ENCODE measurements around the gene PVR. TPM values are rescaled to one million over a fixed set of nuclear protein-coding genes. Genes with fewer than 3 reads are reported as not detected.

Gene PVR
- total and polyA plus RNA-seq, 8 donors, result 9.3 to 28.8 (median 18.7) TPM

- ATAC-seq (peak; percentile 62 to 78 (median 75)), DNase-seq (peak; percentile 37 to 83 (median 69)), FAIRE-seq (no peak)
- peaks cover 0 to 53% (median 0%) of the 10 kb centered on the region in 3 donors for H3K36me3 ChIP-seq
- WGBS, 2 donors, result 34 to 39% methylated on average over 24 to 25 of the region's 25 CpGs
- intact Hi-C loops (cut with DNase I), result loop anchor here (5.0 kb wide), 3 partner anchors 75 to 85 kb away; no protein-coding TSS in a partner anchor
- no peak overlapping the region for H3K4me3 ChIP-seq
- peak; percentile 80 to 91 (median 84) for TF ChIP-seq CTCF (IDR thresholded peaks at IDR 0.05)
- no peaks in the 10 kb centered on the region for H3K4me1 ChIP-seq
- H3K27ac ChIP-seq, result no peak overlapping the region
- no peaks in the 10 kb centered on the region for H3K27me3 ChIP-seq
- no peaks in the 10 kb centered on the region for H3K9me3 ChIP-seq
Observed at GRCh38 chr19:44657211-44657921, 13.7 kb downstream of the PVR start.

GRCh38 chr19:44658069-44658733, 14.5 kb downstream of the PVR start:
- H3K4me3 ChIP-seq, result no peak overlapping the region
- H3K4me1 ChIP-seq, result no peaks in the 10 kb centered on the region
- H3K27me3 ChIP-seq, result no peaks in the 10 kb centered on the region
- H3K27ac ChIP-seq, result no peak overlapping the region
- peaks cover 0 to 50% (median 0%) of the 10 kb centered on the region in 3 donors for H3K36me3 ChIP-seq
- H3K9me3 ChIP-seq, result no peaks in the 10 kb centered on the region
- intact Hi-C loops (cut with DNase I), result loop anchor here (5.0 kb wide), 3 partner anchors 76 to 86 kb away; no protein-coding TSS in a partner anchor
- no peak for TF ChIP-seq CTCF (IDR thresholded peaks at IDR 0.05)
- no peak for ATAC-seq
- WGBS, 2 donors, result 89 to 90% methylated on average over 3 of the region's 3 CpGs
- DNase-seq, result no peak
- FAIRE-seq, result no peak

GRCh38 chr19:44660081-44660480, 16.4 kb downstream of the PVR start:
- FAIRE-seq (no peak), ATAC-seq (no peak), DNase-seq (no peak)
- H3K27ac ChIP-seq, result no peak overlapping the region
- H3K36me3 ChIP-seq, result peaks cover 0 to 46% (median 0%) of the 10 kb centered on the region in 3 donors
- no peaks in the 10 kb centered on the region for H3K4me1 ChIP-seq
- TF ChIP-seq CTCF (IDR thresholded peaks at IDR 0.05), result no peak
- no peaks in the 10 kb centered on the region for H3K9me3 ChIP-seq
- 86 to 90% methylated on average over 4 of the region's 4 CpGs for WGBS, 2 donors
- H3K4me3 ChIP-seq, result no peak overlapping the region
- intact Hi-C loops (cut with DNase I), result no loop called here
- no peaks in the 10 kb centered on the region for H3K27me3 ChIP-seq

- Histone ChIP-seq H3K27ac (no peak overlapping the region), H3K4me3 (no peak overlapping the region), H3K36me3 (peaks cover 0 to 41% (median 0%) of the 10 kb centered on the region in 3 donors), H3K9me3 (no peaks in the 10 kb centered on the region), H3K4me1 (no peaks in the 10 kb centered on the region), H3K27me3 (no peaks in the 10 kb centered on the region)
- no peak for TF ChIP-seq CTCF (IDR thresholded peaks at IDR 0.05)
- FAIRE-seq (no peak), ATAC-seq (no peak), DNase-seq (no peak)
- intact Hi-C loops (cut with DNase I), result no loop called here
- WGBS, 2 donors, result 90% methylated on average over 11 of the region's 11 CpGs
Observed at GRCh38 chr19:44661205-44661604, 17.5 kb downstream of the PVR start.

GRCh38 chr19:44661904-44662303, 18.2 kb downstream of the PVR start:
- no peak for DNase-seq
- ATAC-seq, result no peak
- no peaks in the 10 kb centered on the region for H3K9me3 ChIP-seq
- no peak overlapping the region for H3K4me3 ChIP-seq
- H3K36me3 ChIP-seq, result peaks cover 0 to 41% (median 0%) of the 10 kb centered on the region in 3 donors
- H3K27ac ChIP-seq, result no peak overlapping the region
- intact Hi-C loops (cut with DNase I), result no loop called here
- no peaks in the 10 kb centered on the region for H3K27me3 ChIP-seq
- WGBS, 2 donors, result 75 to 81% methylated on average over 7 of the region's 7 CpGs
- FAIRE-seq, result no peak
- no peaks in the 10 kb centered on the region for H3K4me1 ChIP-seq
- no peak for TF ChIP-seq CTCF (IDR thresholded peaks at IDR 0.05)
